Lower leg skin (tissue), 4 donors: ENCODE data around the gene LRRC15. TPM values are rescaled to one million over a fixed set of nuclear protein-coding genes. Genes with fewer than 3 reads are reported as not detected.

ENCODE experiments used
- DNase-seq, 2 donors: peaks; one replicate each; pipeline ENCODE4 v3.0.0-alpha.2; 2019; ENCODE audit warnings: low spot score in 2 of 2
- H3K4me3 ChIP-seq: fragments of 200-600 bp; sonication (generic); 2 replicates; pipeline ENCODE4 v1.5.1; 2017; ENCODE audit warnings: mild to moderate bottlenecking, low read depth; ENCODE audit not compliant: poor library complexity, severe bottlenecking
- POLR2A ChIP-seq, 2 donors: fragments of 450-650 bp; IDR thresholded peaks; one replicate each; pipeline ENCODE4 v1.6.1; 2016 to 2017; ENCODE audit warnings: antibody characterized with exemption in 2 of 2, mild to moderate bottlenecking in 1 of 2, moderate library complexity in 1 of 2
- WGBS, 2 donors: methylation state at CpG; one replicate each; pipeline ENCODE4 v1.1.5; 2018; 5-methylcytosine and 5-hydroxymethylcytosine counted together
- intact Hi-C: fragments of 100-400 bp; cut with DNase I; formaldehyde crosslinking; loops from one replicate; pipeline ENCODE4 v1.15.0; 2023; ENCODE audit warnings: low total_unique reads
- total RNA-seq, 4 donors: library from RNA; depleted of rRNA; stranded (reverse); fragments of >200 nt; gene quantifications; one replicate each; pipeline ENCODE4 v1.1.0, GENCODE V29; 2016
- TF ChIP-seq, protein P1 (sequence below), 3 donors: fragments of 450-650 bp; IDR thresholded peaks; one replicate each; pipeline ENCODE4 v1.5.1; 2016; ENCODE audit warnings: antibody characterized with exemption in 3 of 3, mild to moderate bottlenecking in 3 of 3, moderate library complexity in 2 of 3

The LRRC15 gene
- total RNA-seq, 4 donors from 2014 or later = 0.08 to 21.0 (median 0.63) TPM

DNA sequence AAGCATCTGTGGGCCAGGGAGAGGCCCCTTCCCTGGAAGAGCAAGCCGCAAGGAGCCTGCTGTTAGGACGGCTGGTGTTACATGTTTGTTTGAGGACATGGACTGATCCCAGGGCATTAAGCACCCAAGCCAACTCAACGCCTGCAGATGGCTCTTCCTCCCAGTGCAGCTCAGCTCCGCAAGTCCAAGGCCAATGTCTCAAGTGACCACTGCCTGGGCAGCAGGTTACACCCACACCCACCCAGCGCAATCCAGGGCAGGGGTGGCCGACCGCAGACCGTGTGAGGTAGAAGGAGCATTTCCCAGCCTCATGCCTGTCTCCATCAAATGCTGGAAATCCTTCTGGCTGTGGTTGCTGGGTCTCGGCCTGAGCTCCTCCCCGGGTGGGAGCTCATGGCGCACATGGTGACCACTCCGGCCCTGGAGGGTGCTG is 15.0 kb upstream of the LRRC15 start:
- TF ChIP-seq POLR2A (IDR thresholded peaks at IDR 0.05) = no peak
- TF ChIP-seq, protein P1, sequence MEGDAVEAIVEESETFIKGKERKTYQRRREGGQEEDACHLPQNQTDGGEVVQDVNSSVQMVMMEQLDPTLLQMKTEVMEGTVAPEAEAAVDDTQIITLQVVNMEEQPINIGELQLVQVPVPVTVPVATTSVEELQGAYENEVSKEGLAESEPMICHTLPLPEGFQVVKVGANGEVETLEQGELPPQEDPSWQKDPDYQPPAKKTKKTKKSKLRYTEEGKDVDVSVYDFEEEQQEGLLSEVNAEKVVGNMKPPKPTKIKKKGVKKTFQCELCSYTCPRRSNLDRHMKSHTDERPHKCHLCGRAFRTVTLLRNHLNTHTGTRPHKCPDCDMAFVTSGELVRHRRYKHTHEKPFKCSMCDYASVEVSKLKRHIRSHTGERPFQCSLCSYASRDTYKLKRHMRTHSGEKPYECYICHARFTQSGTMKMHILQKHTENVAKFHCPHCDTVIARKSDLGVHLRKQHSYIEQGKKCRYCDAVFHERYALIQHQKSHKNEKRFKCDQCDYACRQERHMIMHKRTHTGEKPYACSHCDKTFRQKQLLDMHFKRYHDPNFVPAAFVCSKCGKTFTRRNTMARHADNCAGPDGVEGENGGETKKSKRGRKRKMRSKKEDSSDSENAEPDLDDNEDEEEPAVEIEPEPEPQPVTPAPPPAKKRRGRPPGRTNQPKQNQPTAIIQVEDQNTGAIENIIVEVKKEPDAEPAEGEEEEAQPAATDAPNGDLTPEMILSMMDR (IDR thresholded peaks at IDR 0.05) = no peak
- 84 to 91% methylated on average over 8 to 12 of the region's 12 CpGs for WGBS, 2 donors
- no peak overlapping the region for H3K4me3 ChIP-seq
- peak in 1 of 2 donors; percentile 77 for DNase-seq
- intact Hi-C loops = no loop called here

DNA sequence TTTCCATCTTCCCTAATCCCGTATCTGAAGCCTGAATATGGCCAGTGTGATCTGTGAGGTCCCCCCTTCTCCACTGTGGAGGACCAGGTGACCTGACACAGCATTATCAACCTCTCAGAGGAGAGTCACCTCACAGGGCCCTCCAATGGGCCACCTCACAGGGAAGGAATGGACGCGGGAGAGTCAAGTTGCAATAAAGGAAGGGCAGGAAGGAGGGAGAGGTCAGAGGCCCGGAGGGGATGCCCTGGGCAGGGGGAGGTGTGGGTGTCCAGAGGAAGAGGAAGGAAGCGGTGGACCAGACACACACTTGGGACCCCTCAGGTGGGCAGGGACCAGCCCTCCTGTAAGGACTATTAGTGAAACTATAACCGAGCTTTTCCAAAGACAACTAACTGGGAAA is 14.6 kb upstream of the LRRC15 start:
- no peak overlapping the region for H3K4me3 ChIP-seq
- intact Hi-C loops = no loop called here
- WGBS, 2 donors = 85% methylated on average over 6 of the region's 6 CpGs
- DNase-seq = peak in 1 of 2 donors; percentile 60
- TF ChIP-seq, protein P1 (IDR thresholded peaks at IDR 0.05) = no peak
- no peak for TF ChIP-seq POLR2A (IDR thresholded peaks at IDR 0.05)

DNA sequence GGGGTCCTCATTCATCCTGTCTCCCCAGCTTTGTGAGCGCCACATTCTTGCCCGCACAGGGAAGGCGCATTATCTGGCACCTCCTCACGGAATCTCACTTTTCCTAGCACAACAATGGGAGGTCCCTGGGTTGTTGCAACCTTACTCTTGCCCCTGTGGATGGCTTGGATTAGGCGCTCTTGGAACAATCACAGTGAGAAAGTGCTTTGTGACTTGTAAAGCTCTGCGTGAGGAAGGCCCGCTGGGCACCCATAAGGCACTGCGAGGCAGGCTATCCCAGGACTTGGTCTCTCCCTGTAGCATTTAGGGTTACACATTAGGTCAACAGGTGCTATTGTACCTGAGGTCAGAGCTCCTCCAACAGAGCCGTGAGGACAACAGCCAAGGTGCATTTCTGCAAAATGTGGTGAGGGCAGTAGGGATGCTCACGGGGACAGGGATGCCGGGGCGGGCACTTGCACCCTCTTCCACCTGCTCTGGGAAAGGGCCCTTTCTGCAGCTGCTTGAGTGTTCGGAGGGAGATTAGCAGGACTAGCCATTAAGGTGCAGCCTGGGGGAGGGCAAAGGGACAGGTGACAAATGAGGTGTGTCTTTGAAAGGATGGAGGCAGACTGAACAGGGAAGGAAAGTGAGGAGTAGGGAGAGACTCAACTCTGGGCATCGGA is 13.9 kb upstream of the LRRC15 start:
- no peak for TF ChIP-seq POLR2A (IDR thresholded peaks at IDR 0.05)
- TF ChIP-seq, protein P1 (IDR thresholded peaks at IDR 0.05) = no peak
- H3K4me3 ChIP-seq = no peak overlapping the region
- WGBS, 2 donors = 83 to 90% methylated on average over 14 of the region's 14 CpGs
- intact Hi-C loops = no loop called here
- DNase-seq = peak in 1 of 2 donors; percentile 81

DNA sequence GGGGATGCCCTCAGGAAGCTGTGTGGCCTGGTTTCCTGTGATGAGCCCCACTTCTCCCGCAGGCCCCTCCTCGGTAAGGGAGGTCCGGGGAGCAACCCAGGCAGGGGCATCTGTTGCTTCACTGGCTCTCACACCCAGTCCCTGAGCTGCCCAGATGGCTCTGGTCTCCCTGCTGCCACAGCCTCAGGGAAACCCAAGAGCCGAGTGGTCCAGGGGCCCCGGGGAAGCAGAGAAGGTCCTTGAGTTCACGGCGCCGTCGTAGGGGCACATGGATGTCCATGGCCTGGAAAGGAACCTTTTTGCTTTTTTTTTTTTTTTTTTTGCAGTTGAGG is 13.3 kb upstream of the LRRC15 start:
- H3K4me3 ChIP-seq = no peak overlapping the region
- DNase-seq = peak in 1 of 2 donors; percentile 54
- 79 to 80% methylated on average over 9 of the region's 9 CpGs for WGBS, 2 donors
- intact Hi-C loops = no loop called here
- no peak for TF ChIP-seq POLR2A (IDR thresholded peaks at IDR 0.05)
- TF ChIP-seq, protein P1 (IDR thresholded peaks at IDR 0.05) = no peak

DNA sequence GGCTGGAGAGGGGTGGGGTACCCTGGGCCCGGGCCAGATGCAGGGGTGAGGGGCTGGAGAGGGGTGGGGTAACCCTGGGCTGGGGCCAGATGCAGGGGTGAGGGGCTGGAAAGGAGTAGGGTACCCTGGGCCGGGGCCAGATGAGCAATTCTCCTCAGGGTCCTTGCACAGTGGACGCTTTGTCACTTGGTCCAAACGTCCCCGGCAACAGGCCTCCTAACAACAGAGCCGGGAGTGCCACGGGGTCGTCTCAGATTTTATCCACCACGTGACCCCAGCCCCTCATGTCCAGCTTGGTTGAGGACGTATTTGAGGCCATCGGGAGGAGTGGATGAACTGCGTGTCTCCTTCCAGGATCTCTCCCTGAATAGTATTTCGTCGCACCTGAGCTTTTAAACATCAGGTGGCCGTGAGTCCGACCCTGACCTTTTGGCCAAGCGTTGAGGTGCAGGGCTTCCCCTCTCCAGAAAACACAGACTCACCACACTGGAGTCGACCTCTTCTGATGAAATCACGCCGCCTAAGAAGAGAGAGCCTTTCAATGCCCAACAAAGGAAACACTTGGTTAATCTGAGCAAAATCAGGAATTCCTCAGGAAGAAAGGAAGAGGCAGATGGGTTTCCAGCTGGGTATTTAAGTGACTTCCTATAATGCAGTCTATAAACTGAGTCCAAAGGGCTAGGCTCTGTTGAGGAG is 12.8 kb upstream of the LRRC15 start:
- intact Hi-C loops = no loop called here
- WGBS, 2 donors = 82 to 83% methylated on average over 20 of the region's 20 CpGs
- TF ChIP-seq, protein P1 (IDR thresholded peaks at IDR 0.05) = no peak
- TF ChIP-seq POLR2A (IDR thresholded peaks at IDR 0.05) = no peak
- peak in 1 of 2 donors; percentile 80 for DNase-seq
- H3K4me3 ChIP-seq = no peak overlapping the region
